AG09319 (cell line): ENCODE data around the gene SGIP1.

Experiments used
- DNase-seq: peaks from one replicate; pipeline ENCODE4 v3.0.0-alpha.2; 2010; ENCODE audit warnings: low read depth; ENCODE audit errors: extremely low read depth
- CTCF ChIP-seq: IDR thresholded peaks from 2 replicates; pipeline ENCODE4 v1.5.1; 2011; ENCODE audit warnings: low read depth, mild to moderate bottlenecking, inconsistent platforms, low read length, moderate library complexity

Gene SGIP1

GRCh38 chr1:66533804-66534740 lies at the start of gene SGIP1:
Gene SGIP1 (plus strand): TSS chr1:66534153. CDS start chr1:66534359, 206 bp downstream.
- DNase-seq, result no peak
- TF ChIP-seq CTCF, result no peak

GRCh38 chr1:66489151-66489550 lies 44.8 kb upstream of the SGIP1 start:
- TF ChIP-seq CTCF, result no peak
- no peak for DNase-seq

GRCh38 chr1:66489972-66490601 lies 43.9 kb upstream of the SGIP1 start:
- DNase-seq, result no peak
- TF ChIP-seq CTCF, result no peak

GRCh38 chr1:66490816-66491215 lies 43.1 kb upstream of the SGIP1 start:
- TF ChIP-seq CTCF, result no peak
- DNase-seq, result no peak

GRCh38 chr1:66492424-66492823 lies 41.5 kb upstream of the SGIP1 start:
- DNase-seq, result no peak
- no peak for TF ChIP-seq CTCF

- DNase-seq, result no peak
- TF ChIP-seq CTCF, result no peak
These were observed 40.2 kb upstream of the SGIP1 start for GRCh38 chr1:66493731-66494130.

- no peak for DNase-seq
- TF ChIP-seq CTCF, result no peak
These were observed 39.5 kb upstream of the SGIP1 start for GRCh38 chr1:66494482-66494881.
